Measurements from ENCODE around the gene MICAL2.
A peak's percentile ranks its signal among the peaks of the same experiment; 100 is the strongest.

Gene MICAL2

GRCh38 chr11:12185106-12185690, 74.8 kb downstream of the MICAL2 start:
- Histone ChIP-seq H2BK5ac (ENCODE audit: low read depth, low read length, poor library complexity) (no peak overlapping the region), H3K9me3 (ENCODE audit: insufficient read depth, low read depth, low read length) (no peaks in the 10 kb centered on the region), H3K36me3 (ENCODE audit: control insufficient read depth in 1 of 2, insufficient read depth in 2 of 2, low read length in 2 of 2) (no peaks in the 10 kb centered on the region), H3K23ac (ENCODE audit: low read length) (no peak overlapping the region), H3K4me2 (ENCODE audit: low read length) (no peak overlapping the region), H2BK120ac (ENCODE audit: insufficient read depth, low read length, poor library complexity) (no peak overlapping the region), H4K91ac (ENCODE audit: low read depth, low read length) (no peak overlapping the region), H2BK12ac (ENCODE audit: low read length) (no peak overlapping the region), H3K79me2 (ENCODE audit: control insufficient read depth, insufficient read depth, low read length, poor library complexity) (peaks cover 6% of the 10 kb centered on the region), H3K18ac (ENCODE audit: low read length) (no peak overlapping the region), H3K14ac (ENCODE audit: low read length) (no peak overlapping the region), H3K9ac (ENCODE audit: low read length) (no peak overlapping the region), H3K27ac (ENCODE audit: low read depth, low read length) (no peak overlapping the region), H3K79me1 (ENCODE audit: low read length) (peaks cover 26% of the 10 kb centered on the region), H3K4me1 (ENCODE audit: control insufficient read depth in 1 of 2, insufficient read depth in 2 of 2, low read length in 2 of 2) (peaks cover 26 to 28% of the 10 kb centered on the region in 2 experiments), H4K12ac (ENCODE audit: low read depth, low read length) (no peak overlapping the region), H2AK5ac (ENCODE audit: low read length) (no peak overlapping the region), H4K8ac (ENCODE audit: low read depth, low read length) (no peak overlapping the region), H2AFZ (ENCODE audit: insufficient read depth, low read length, poor library complexity) (no peak overlapping the region), H3K4me3 (ENCODE audit: low read depth, low read length) (no peak overlapping the region), H3K4ac (ENCODE audit: low read depth, low read length) (no peak overlapping the region), H3K27me3 (ENCODE audit: insufficient read depth, low read length) (no peaks in the 10 kb centered on the region)
- DNase-seq = no peak
- no CpG with 5 or more reads among the region's 3 CpGs for WGBS (ENCODE audit: extremely low coverage, insufficient coverage, insufficient read length)

GRCh38 chr11:12185914-12186313, 75.5 kb downstream of the MICAL2 start:
- Histone ChIP-seq H2AFZ (ENCODE audit: insufficient read depth, low read length, poor library complexity) (no peak overlapping the region), H2AK5ac (ENCODE audit: low read length) (no peak overlapping the region), H3K4ac (ENCODE audit: low read depth, low read length) (no peak overlapping the region), H4K8ac (ENCODE audit: low read depth, low read length) (no peak overlapping the region), H3K36me3 (ENCODE audit: control insufficient read depth in 1 of 2, insufficient read depth in 2 of 2, low read length in 2 of 2) (no peaks in the 10 kb centered on the region), H3K27me3 (ENCODE audit: insufficient read depth, low read length) (no peaks in the 10 kb centered on the region), H2BK5ac (ENCODE audit: low read depth, low read length, poor library complexity) (peak overlapping the region; percentile 36), H3K4me2 (ENCODE audit: low read length) (no peak overlapping the region), H4K91ac (ENCODE audit: low read depth, low read length) (peak overlapping the region; percentile 42), H3K4me3 (ENCODE audit: low read depth, low read length) (no peak overlapping the region), H4K12ac (ENCODE audit: low read depth, low read length) (no peak overlapping the region), H3K79me2 (ENCODE audit: control insufficient read depth, insufficient read depth, low read length, poor library complexity) (peaks cover 6% of the 10 kb centered on the region), H3K9ac (ENCODE audit: low read length) (no peak overlapping the region), H2BK120ac (ENCODE audit: insufficient read depth, low read length, poor library complexity) (no peak overlapping the region), H3K23ac (ENCODE audit: low read length) (no peak overlapping the region), H3K79me1 (ENCODE audit: low read length) (peaks cover 26% of the 10 kb centered on the region), H3K27ac (ENCODE audit: low read depth, low read length) (no peak overlapping the region), H2BK12ac (ENCODE audit: low read length) (peak overlapping the region; percentile 52), H3K4me1 (ENCODE audit: control insufficient read depth in 1 of 2, insufficient read depth in 2 of 2, low read length in 2 of 2) (peaks cover 26 to 28% of the 10 kb centered on the region in 2 experiments), H3K9me3 (ENCODE audit: insufficient read depth, low read depth, low read length) (no peaks in the 10 kb centered on the region), H3K18ac (ENCODE audit: low read length) (no peak overlapping the region), H3K14ac (ENCODE audit: low read length) (no peak overlapping the region)
- WGBS (ENCODE audit: extremely low coverage, insufficient coverage, insufficient read length) = no CpG with 5 or more reads among the region's 4 CpGs
- DNase-seq = no peak

GRCh38 chr11:12186701-12187100, 76.3 kb downstream of the MICAL2 start:
- Histone ChIP-seq H3K14ac (ENCODE audit: low read length) (peak overlapping the region; percentile 21), H2BK12ac (ENCODE audit: low read length) (peak overlapping the region; percentile 44), H3K4ac (ENCODE audit: low read depth, low read length) (peak overlapping the region; percentile 39), H4K12ac (ENCODE audit: low read depth, low read length) (peak overlapping the region; percentile 7), H4K91ac (ENCODE audit: low read depth, low read length) (peak overlapping the region; percentile 67), H3K23ac (ENCODE audit: low read length) (no peak overlapping the region), H2AK5ac (ENCODE audit: low read length) (peak overlapping the region; percentile 42), H3K4me2 (ENCODE audit: low read length) (no peak overlapping the region), H2BK120ac (ENCODE audit: insufficient read depth, low read length, poor library complexity) (peak overlapping the region; percentile 10), H3K36me3 (ENCODE audit: control insufficient read depth in 1 of 2, insufficient read depth in 2 of 2, low read length in 2 of 2) (no peaks in the 10 kb centered on the region), H4K8ac (ENCODE audit: low read depth, low read length) (peak overlapping the region; percentile 11), H3K4me3 (ENCODE audit: low read depth, low read length) (no peak overlapping the region), H3K27me3 (ENCODE audit: insufficient read depth, low read length) (no peaks in the 10 kb centered on the region), H3K9ac (ENCODE audit: low read length) (no peak overlapping the region), H2AFZ (ENCODE audit: insufficient read depth, low read length, poor library complexity) (peak overlapping the region; percentile 15), H3K9me3 (ENCODE audit: insufficient read depth, low read depth, low read length) (no peaks in the 10 kb centered on the region), H3K4me1 (ENCODE audit: control insufficient read depth in 1 of 2, insufficient read depth in 2 of 2, low read length in 2 of 2) (peaks cover 26 to 28% of the 10 kb centered on the region in 2 experiments), H3K79me2 (ENCODE audit: control insufficient read depth, insufficient read depth, low read length, poor library complexity) (peaks cover 6% of the 10 kb centered on the region), H3K27ac (ENCODE audit: low read depth, low read length) (peak overlapping the region; percentile 32), H3K79me1 (ENCODE audit: low read length) (peaks cover 26% of the 10 kb centered on the region), H2BK5ac (ENCODE audit: low read depth, low read length, poor library complexity) (no peak overlapping the region), H3K18ac (ENCODE audit: low read length) (peak overlapping the region; percentile 22)
- no CpG with 5 or more reads among the region's 5 CpGs for WGBS (ENCODE audit: extremely low coverage, insufficient coverage, insufficient read length)
- no peak for DNase-seq

- Histone ChIP-seq H3K4me2 (ENCODE audit: low read length) (no peak overlapping the region), H4K91ac (ENCODE audit: low read depth, low read length) (peak overlapping the region; percentile 67), H3K23ac (ENCODE audit: low read length) (no peak overlapping the region), H3K79me2 (ENCODE audit: control insufficient read depth, insufficient read depth, low read length, poor library complexity) (peaks cover 4% of the 10 kb centered on the region), H3K9me3 (ENCODE audit: insufficient read depth, low read depth, low read length) (no peaks in the 10 kb centered on the region), H2AK5ac (ENCODE audit: low read length) (peak overlapping the region; percentile 91), H2BK12ac (ENCODE audit: low read length) (peak overlapping the region; percentile 82), H3K79me1 (ENCODE audit: low read length) (peaks cover 22% of the 10 kb centered on the region), H3K27ac (ENCODE audit: low read depth, low read length) (no peak overlapping the region), H4K8ac (ENCODE audit: low read depth, low read length) (no peak overlapping the region), H3K4ac (ENCODE audit: low read depth, low read length) (no peak overlapping the region), H3K18ac (ENCODE audit: low read length) (peak overlapping the region; percentile 48), H2AFZ (ENCODE audit: insufficient read depth, low read length, poor library complexity) (peak overlapping the region; percentile 32), H2BK5ac (ENCODE audit: low read depth, low read length, poor library complexity) (peak overlapping the region; percentile 16), H2BK120ac (ENCODE audit: insufficient read depth, low read length, poor library complexity) (peak overlapping the region; percentile 10), H3K9ac (ENCODE audit: low read length) (no peak overlapping the region), H3K27me3 (ENCODE audit: insufficient read depth, low read length) (no peaks in the 10 kb centered on the region), H3K36me3 (ENCODE audit: control insufficient read depth in 1 of 2, insufficient read depth in 2 of 2, low read length in 2 of 2) (no peaks in the 10 kb centered on the region), H3K4me1 (ENCODE audit: control insufficient read depth in 1 of 2, insufficient read depth in 2 of 2, low read length in 2 of 2) (peaks cover 26 to 28% of the 10 kb centered on the region in 2 experiments), H4K12ac (ENCODE audit: low read depth, low read length) (no peak overlapping the region), H3K14ac (ENCODE audit: low read length) (peak overlapping the region; percentile 6), H3K4me3 (ENCODE audit: low read depth, low read length) (no peak overlapping the region)
- WGBS (ENCODE audit: extremely low coverage, insufficient coverage, insufficient read length) = no CpG with 5 or more reads among the region's 8 CpGs
- DNase-seq = no peak
Observed at GRCh38 chr11:12187399-12187798, 77.0 kb downstream of the MICAL2 start.

Measured in trophoblast cell (in vitro differentiated cells and primary cell).